HCT116 (cell line): ENCODE results near the gene GMDS. TPM values are rescaled to one million over a fixed set of nuclear protein-coding genes. Genes with fewer than 3 reads are reported as not detected.

ENCODE experiments used
- ATAC-seq: fragments of 200-7000 bp; cut with Tn5 transposase; 2 replicates; pipeline ENCODE4 v1.9.1; 2020; ENCODE audit warnings: mild to moderate bottlenecking, moderate library complexity
- BruUV-seq: library from RNA; stranded (reverse); fragments of 400-500 nt; replicated peaks from 2 replicates; lab custom pipeline; 2021; lab: Mats Ljungman, UMichigan
- CTCF ChIA-PET: fragments of 300-600 bp; sonication (Branson Sonifier 250); formaldehyde crosslinking; loops from one replicate; lab custom pipeline; 2021; ENCODE audit warnings: antibody characterized with exemption; lab: Charles Lee
- POLR2A ChIA-PET: fragments of 300-600, 350-600 bp; sonication (Branson Sonifier 250); formaldehyde crosslinking; loops from one replicate; lab custom pipeline; 2021; ENCODE audit warnings: antibody characterized with exemption; lab: Charles Lee
- RAD21 ChIA-PET, 2 experiments: fragments of 300-600 bp; sonication (Branson Sonifier 250); formaldehyde crosslinking; loops; one replicate each; lab custom pipeline; 2023; ENCODE audit warnings: low total read pairs in 2 of 2; ENCODE audit not compliant: uncharacterized antibody in 2 of 2, unreplicated experiment in 2 of 2, low non-redundant PET in 1 of 2; lab: Charles Lee
- DNase-seq: peaks from one replicate; pipeline ENCODE4 v3.0.0-alpha.2; 2010; ENCODE audit warnings: low read depth, low spot score
- H2AFZ ChIP-seq: fragments of 200-600 bp; shearing (Covaris generic), sonication (generic); 2 replicates; pipeline ENCODE4 v1.6.1; 2017; ENCODE audit warnings: low read depth, mixed run types, mixed read lengths, antibody characterized with exemption, low read length; ENCODE audit not compliant: poor library complexity, severe bottlenecking
- H3K27ac ChIP-seq: 2 replicates; pipeline ENCODE4 v1.5.1; 2012; ENCODE audit warnings: low read depth, low read length
- H3K27me3 ChIP-seq: fragments of 200-600 bp; sonication (generic); 2 replicates; pipeline ENCODE4 v1.6.1; 2016; ENCODE audit warnings: mixed run types, low read length, mixed read lengths; ENCODE audit not compliant: insufficient read depth
- H3K36me3 ChIP-seq, 2 experiments: fragments of 200-500 bp in 1 of 2; fragments of 200-600 bp in 1 of 2; sonication (Bioruptor generic) in 1 of 2; sonication (generic) in 1 of 2; 2 replicates each; pipeline versions ENCODE4 v1.5.1 to v1.6.1; 2014 to 2016; ENCODE audit warnings: low read length in 2 of 2, inconsistent platforms in 1 of 2, mixed read lengths in 1 of 2, mixed run types in 1 of 2; ENCODE audit not compliant: insufficient read depth in 2 of 2, control insufficient read depth in 1 of 2
- H3K4me1 ChIP-seq, 2 experiments: fragments of 200-600 bp in 1 of 2; sonication (generic) in 1 of 2; 2 replicates each; pipeline versions ENCODE4 v1.5.1 to v1.6.1; 2012 to 2017; ENCODE audit warnings: low read length in 2 of 2, inconsistent platforms in 1 of 2, mild to moderate bottlenecking in 1 of 2, mixed read lengths in 1 of 2, mixed run types in 1 of 2, moderate library complexity in 1 of 2; ENCODE audit not compliant: insufficient read depth in 2 of 2, control insufficient read depth in 1 of 2
- H3K4me2 ChIP-seq: fragments of 200-600 bp; sonication (generic); 2 replicates; pipeline ENCODE4 v1.6.1; 2017; ENCODE audit warnings: mixed run types, low read length, mixed read lengths
- H3K4me3 ChIP-seq, 2 experiments: fragments of 200-600 bp in 1 of 2; sonication (generic) in 1 of 2; replicated peaks in 1 of 2; 2 replicates each; pipeline ENCODE4 v1.5.1; 2011 to 2016; ENCODE audit warnings: low read length in 2 of 2, control low read depth in 1 of 2, low read depth in 1 of 2, mild to moderate bottlenecking in 1 of 2, mixed read lengths in 1 of 2, mixed run types in 1 of 2
- H3K79me2 ChIP-seq: fragments of 200-600 bp; sonication (generic); 2 replicates; pipeline ENCODE4 v1.6.1; 2017; ENCODE audit warnings: mild to moderate bottlenecking, mixed run types, low read length, moderate library complexity, mixed read lengths; ENCODE audit not compliant: insufficient read depth
- H3K9ac ChIP-seq: fragments of 200-600 bp; sonication (generic); 2 replicates; pipeline ENCODE4 v1.6.1; 2016; ENCODE audit warnings: low read length, mixed read lengths
- H3K9me2 ChIP-seq: fragments of 200-600 bp; sonication (generic), shearing (Covaris generic); 2 replicates; pipeline ENCODE4 v1.6.1; 2017; ENCODE audit warnings: mixed run types, mild to moderate bottlenecking, moderate library complexity; ENCODE audit not compliant: insufficient read depth
- H3K9me3 ChIP-seq, 2 experiments: fragments of 200-500 bp in 1 of 2; fragments of 200-600 bp in 1 of 2; sonication (Bioruptor generic) in 1 of 2; sonication (generic) in 1 of 2; 2 replicates each; pipeline ENCODE4 v1.6.1; 2014 to 2017; ENCODE audit warnings: low read length in 2 of 2, mixed read lengths in 2 of 2, inconsistent platforms in 1 of 2, low read depth in 1 of 2, mild to moderate bottlenecking in 1 of 2, mixed run types in 1 of 2, moderate library complexity in 1 of 2; ENCODE audit not compliant: control insufficient read depth in 1 of 2, insufficient read depth in 1 of 2
- H4K20me1 ChIP-seq: fragments of 200-600 bp; sonication (generic), shearing (Covaris generic); 2 replicates; pipeline ENCODE4 v1.6.1; 2017; ENCODE audit warnings: mixed run types, mild to moderate bottlenecking, moderate library complexity; ENCODE audit not compliant: insufficient read depth
- ATF3 ChIP-seq: IDR thresholded peaks from 2 replicates; pipeline ENCODE4 v1.6.1; 2012
- CEBPB ChIP-seq: IDR thresholded peaks from 2 replicates; pipeline ENCODE4 v1.6.1; 2012; ENCODE audit warnings: low read depth
- CTCF ChIP-seq, 3 experiments: fragments of 200-600 bp in 1 of 3; sonication (generic) in 1 of 3; IDR thresholded peaks in 2 of 3; conservative IDR thresholded peaks in 1 of 3; 2 replicates each; pipeline ENCODE4 v1.5.1; 2012 to 2017; ENCODE audit warnings: low read depth in 2 of 3, low read length in 2 of 3, antibody characterized with exemption in 1 of 3, borderline replicate concordance in 1 of 3, control low read depth in 1 of 3, mild to moderate bottlenecking in 1 of 3, mixed read lengths in 1 of 3, mixed run types in 1 of 3, moderate library complexity in 1 of 3; ENCODE audit not compliant: insufficient read depth in 1 of 3
- EGR1 ChIP-seq: IDR thresholded peaks from 2 replicates; pipeline ENCODE4 v1.6.1; 2012; ENCODE audit warnings: low read depth
- EZH2phosphoT487 ChIP-seq: fragments of 200-600 bp; IDR thresholded peaks from 2 replicates; pipeline ENCODE4 v1.6.1; 2018; ENCODE audit warnings: antibody characterized with exemption, borderline replicate concordance
- FOSL1 ChIP-seq: IDR thresholded peaks from 2 replicates; pipeline ENCODE4 v1.6.1; 2012; ENCODE audit warnings: low read depth
- POLR2A ChIP-seq: IDR thresholded peaks from 2 replicates; pipeline ENCODE4 v1.7.0; 2011; ENCODE audit warnings: borderline replicate concordance; ENCODE audit not compliant: insufficient read depth, insufficient read length; ENCODE audit errors: extremely low read depth
- RAD21 ChIP-seq: IDR thresholded peaks from 2 replicates; pipeline ENCODE4 v1.6.1; 2012; ENCODE audit warnings: low read depth, mild to moderate bottlenecking
- SIN3A ChIP-seq: IDR thresholded peaks from 2 replicates; pipeline ENCODE4 v1.6.1; 2012; ENCODE audit warnings: low read depth
- YY1 ChIP-seq: IDR thresholded peaks from 2 replicates; pipeline ENCODE4 v1.6.1; 2011; ENCODE audit warnings: low read length, low read depth, moderate library complexity, mild to moderate bottlenecking; ENCODE audit not compliant: insufficient replicate concordance; ENCODE audit errors: extremely low read depth
- ZNF274 ChIP-seq: fragments of 200-500 bp; sonication (Bioruptor generic); IDR thresholded peaks from 2 replicates; pipeline ENCODE4 v1.6.1; 2014; ENCODE audit warnings: mild to moderate bottlenecking, low read depth, low read length, inconsistent platforms
- intact Hi-C: fragments of 100-400 bp; cut with micrococcal nuclease; formaldehyde crosslinking; loops from 2 replicates; pipeline ENCODE4 v1.10.0; 2022
- total RNA-seq: library from RNA; stranded (reverse); gene quantifications from one replicate; pipeline ENCODE4 v1.2.1, GENCODE V29; 2021; ENCODE audit not compliant: unreplicated experiment

The GMDS gene
- total RNA-seq, 1 experiment from 2014 or later, result 34.4 TPM

GRCh38 chr6:2030682-2031244, 214.6 kb downstream of the GMDS start:
- Histone ChIP-seq H3K79me2 (no peaks in the 10 kb centered on the region), H3K4me1 (peaks cover 3 to 6% of the 10 kb centered on the region in 2 experiments; a peak in 2 of 4 replicates), H2AFZ (no peak overlapping the region), H3K9ac (no peak overlapping the region), H3K36me3 (no peaks in the 10 kb centered on the region), H3K27me3 (no peaks in the 10 kb centered on the region), H3K27ac (no peak overlapping the region), H3K9me3 (no peaks in the 10 kb centered on the region), H3K9me2 (no peaks in the 10 kb centered on the region), H4K20me1 (no peaks in the 10 kb centered on the region)
- ChIA-PET POLR2A (no interaction called here), CTCF (no interaction called here)
- no peak for ATAC-seq
- no peak for TF ChIP-seq RAD21
- TF ChIP-seq, all 23 proteins: peak for 0
- BruUV-seq, result no TSS peak
- Histone ChIP-seq H3K4me2 (no peak overlapping the region), H3K4me3 (no peak overlapping the region)
- DNase-seq, result no peak
- RAD21 ChIA-PET, result no interaction called here
- intact Hi-C loops, result no loop called here

GRCh38 chr6:2029952-2030351, 215.5 kb downstream of the GMDS start:
- ATAC-seq, result no peak
- no peak overlapping the region for H3K4me3 ChIP-seq
- DNase-seq, result no peak
- H3K4me2 ChIP-seq, result no peak overlapping the region
- ChIA-PET CTCF (no interaction called here), RAD21 (no interaction called here)
- no peak overlapping the region for H2AFZ ChIP-seq
- H3K27ac ChIP-seq, result no peak overlapping the region
- no peaks in the 10 kb centered on the region for H3K36me3 ChIP-seq
- TF ChIP-seq CTCF (IDR thresholded peaks at IDR 0.05 in 2 of 3, conservative IDR thresholded peaks at IDR 0.05 in 1 of 3; ENCODE audit: borderline replicate concordance in 1 of 3, insufficient read depth in 1 of 3, low read depth in 2 of 3, low read length in 2 of 3) (no peak), SIN3A (no peak), EZH2phosphoT487 (no peak), ZNF274 (no peak), EGR1 (no peak), ATF3 (no peak), CEBPB (no peak), YY1 (no peak), POLR2A (no peak), FOSL1 (no peak)
- TF ChIP-seq, all 23 proteins: peak for 0
- BruUV-seq, result no TSS peak
- Histone ChIP-seq H3K9me3 (no peaks in the 10 kb centered on the region), H4K20me1 (no peaks in the 10 kb centered on the region), H3K79me2 (no peaks in the 10 kb centered on the region), H3K4me1 (peaks cover 0 to 2% of the 10 kb centered on the region in 2 experiments; a peak in 1 of 4 replicates), H3K9me2 (no peaks in the 10 kb centered on the region), H3K27me3 (no peaks in the 10 kb centered on the region), H3K9ac (no peak overlapping the region)
- intact Hi-C loops, result loop anchor here (5.0 kb wide), 1 partner anchor 242 kb away; no protein-coding TSS in a partner anchor
- POLR2A ChIA-PET, result no interaction called here
